Smooth muscle cell (in vitro differentiated cells): ENCODE measurements around the gene IGF1R. TPM values are rescaled to one million over a fixed set of nuclear protein-coding genes. Genes with fewer than 3 reads are reported as not detected.

Experiments used
- DNase-seq: peaks from one replicate; lab custom pipeline; 2025; ENCODE audit not compliant: unreplicated experiment; lab: John Stamatoyannopoulos, UW
- H2AFZ ChIP-seq: fragments of 200-600 bp; sonication (generic); 2 replicates; pipeline ENCODE4 v1.6.0; 2016; ENCODE audit warnings: antibody characterized with exemption, low read depth, mild to moderate bottlenecking
- H3F3A ChIP-seq: fragments of 200-600 bp; sonication (generic); 2 replicates; pipeline ENCODE4 v1.6.0; 2017; ENCODE audit warnings: antibody characterized with exemption, low read depth
- H3K27ac ChIP-seq: fragments of 200-600 bp; sonication (generic); 2 replicates; pipeline ENCODE4 v1.5.1; 2016; ENCODE audit warnings: low read depth, mild to moderate bottlenecking
- H3K27me3 ChIP-seq: fragments of 200-600 bp; sonication (generic); 2 replicates; pipeline ENCODE4 v1.6.1; 2016; ENCODE audit warnings: low read depth, mild to moderate bottlenecking
- H3K36me3 ChIP-seq: fragments of 200-600 bp; sonication (generic); 2 replicates; pipeline ENCODE4 v1.5.1; 2016; ENCODE audit warnings: low read depth
- H3K4me1 ChIP-seq: fragments of 200-600 bp; sonication (generic); 2 replicates; pipeline ENCODE4 v1.5.1; 2016; ENCODE audit warnings: low read depth
- H3K4me2 ChIP-seq: fragments of 200-600 bp; sonication (generic); 2 replicates; pipeline ENCODE4 v1.6.0; 2016; ENCODE audit warnings: mild to moderate bottlenecking
- H3K4me3 ChIP-seq: fragments of 200-600 bp; sonication (generic); 2 replicates; pipeline ENCODE4 v1.5.1; 2016; ENCODE audit warnings: mild to moderate bottlenecking
- H3K79me2 ChIP-seq: fragments of 200-600 bp; sonication (generic); 2 replicates; pipeline ENCODE4 v1.6.0; 2016; ENCODE audit warnings: low read depth, mild to moderate bottlenecking
- H3K9ac ChIP-seq: fragments of 200-600 bp; sonication (generic); 2 replicates; pipeline ENCODE4 v1.6.0; 2016; ENCODE audit warnings: low read depth
- H3K9me3 ChIP-seq: fragments of 200-600 bp; sonication (generic); replicated peaks from 2 replicates; pipeline ENCODE4 v1.5.1; 2016; ENCODE audit warnings: low read depth
- H4K20me1 ChIP-seq: fragments of 200-600 bp; sonication (generic); 2 replicates; pipeline ENCODE4 v1.6.0; 2016; ENCODE audit warnings: low read depth
- CTCF ChIP-seq: fragments of 200-600 bp; sonication (generic); IDR thresholded peaks from 2 replicates; pipeline ENCODE4 v1.5.1; 2017; ENCODE audit warnings: borderline replicate concordance, mild to moderate bottlenecking, antibody characterized with exemption; ENCODE audit not compliant: insufficient read depth, poor library complexity, severe bottlenecking
- WGBS: methylation state at CpG from one replicate; pipeline ENCODE4 v1.1.7; 2016; ENCODE audit warnings: low lambda C conversion rate; 5-methylcytosine and 5-hydroxymethylcytosine counted together
- polyA plus RNA-seq: library from polyadenylated mRNA; unstranded; fragments of >200 nt; fragmentation: Nextera tagmentation; extraction: Ambion mirVana; gene quantifications from 2 replicates; pipeline ENCODE4 v1.2.1, GENCODE V29; 2016
- total RNA-seq: library from RNA; depleted of rRNA; stranded (reverse); fragments of >200 nt; gene quantifications from 2 replicates; pipeline ENCODE4 v1.2.3, GENCODE V29; 2014

IGF1R gene
- total and polyA plus RNA-seq, 2 experiments from 2014 or later, result 14.0 to 70.2 TPM

- Histone ChIP-seq H3K9ac (no peak overlapping the region), H3F3A (no peaks in the 10 kb centered on the region), H3K36me3 (peaks cover 20% of the 10 kb centered on the region), H3K4me1 (no peaks in the 10 kb centered on the region), H3K27me3 (no peaks in the 10 kb centered on the region), H3K27ac (no peak overlapping the region), H4K20me1 (no peaks in the 10 kb centered on the region), H3K4me3 (no peak overlapping the region), H3K9me3 (no peaks in the 10 kb centered on the region), H3K4me2 (no peak overlapping the region), H2AFZ (no peak overlapping the region), H3K79me2 (no peaks in the 10 kb centered on the region)
- TF ChIP-seq CTCF, result no peak
- WGBS, result 98% methylated on average over 7 of the region's 7 CpGs
- DNase-seq, result no peak
Measured at GRCh38 chr15:98937413-98938104, 289.2 kb downstream of the IGF1R start.

GRCh38 chr15:98938105-98938417 is 289.7 kb downstream of the IGF1R start:
- Histone ChIP-seq H2AFZ (no peak overlapping the region), H3K4me1 (no peaks in the 10 kb centered on the region), H3K4me3 (no peak overlapping the region), H4K20me1 (no peaks in the 10 kb centered on the region), H3K9ac (no peak overlapping the region), H3K36me3 (peaks cover 20% of the 10 kb centered on the region), H3K27me3 (no peaks in the 10 kb centered on the region), H3K79me2 (no peaks in the 10 kb centered on the region), H3F3A (no peaks in the 10 kb centered on the region), H3K4me2 (no peak overlapping the region), H3K9me3 (no peaks in the 10 kb centered on the region), H3K27ac (no peak overlapping the region)
- no peak for DNase-seq
- TF ChIP-seq CTCF, result no peak
- 94% methylated on average over 4 of the region's 4 CpGs for WGBS

DNA sequence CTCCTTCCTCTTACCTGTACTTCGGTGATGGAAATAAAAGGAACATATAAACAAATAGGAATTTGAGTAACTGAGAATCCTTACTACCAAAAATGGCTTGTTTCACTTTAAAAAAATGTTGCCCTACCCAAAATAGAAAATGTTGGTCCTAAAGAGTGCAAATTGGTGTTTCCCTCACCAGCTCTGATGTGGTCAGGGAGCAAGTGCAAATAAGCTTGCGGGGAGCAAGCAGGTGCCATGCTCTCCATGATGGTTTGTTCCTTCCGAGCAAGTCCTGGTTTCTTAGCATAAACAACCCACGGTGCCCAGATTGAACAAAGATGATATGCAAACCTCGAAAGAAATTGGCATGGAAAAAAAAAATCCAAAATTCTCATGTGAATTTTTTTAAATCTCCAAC is 290.5 kb downstream of the IGF1R start:
- Histone ChIP-seq H3K4me1 (no peaks in the 10 kb centered on the region), H3K27me3 (no peaks in the 10 kb centered on the region), H4K20me1 (no peaks in the 10 kb centered on the region), H3F3A (no peaks in the 10 kb centered on the region), H2AFZ (no peak overlapping the region), H3K79me2 (no peaks in the 10 kb centered on the region), H3K9me3 (no peaks in the 10 kb centered on the region), H3K27ac (no peak overlapping the region), H3K4me2 (no peak overlapping the region), H3K4me3 (no peak overlapping the region), H3K9ac (no peak overlapping the region), H3K36me3 (peaks cover 20% of the 10 kb centered on the region)
- no peak for DNase-seq
- WGBS, result 96% methylated on average over 5 of the region's 5 CpGs
- TF ChIP-seq CTCF, result no peak

DNA sequence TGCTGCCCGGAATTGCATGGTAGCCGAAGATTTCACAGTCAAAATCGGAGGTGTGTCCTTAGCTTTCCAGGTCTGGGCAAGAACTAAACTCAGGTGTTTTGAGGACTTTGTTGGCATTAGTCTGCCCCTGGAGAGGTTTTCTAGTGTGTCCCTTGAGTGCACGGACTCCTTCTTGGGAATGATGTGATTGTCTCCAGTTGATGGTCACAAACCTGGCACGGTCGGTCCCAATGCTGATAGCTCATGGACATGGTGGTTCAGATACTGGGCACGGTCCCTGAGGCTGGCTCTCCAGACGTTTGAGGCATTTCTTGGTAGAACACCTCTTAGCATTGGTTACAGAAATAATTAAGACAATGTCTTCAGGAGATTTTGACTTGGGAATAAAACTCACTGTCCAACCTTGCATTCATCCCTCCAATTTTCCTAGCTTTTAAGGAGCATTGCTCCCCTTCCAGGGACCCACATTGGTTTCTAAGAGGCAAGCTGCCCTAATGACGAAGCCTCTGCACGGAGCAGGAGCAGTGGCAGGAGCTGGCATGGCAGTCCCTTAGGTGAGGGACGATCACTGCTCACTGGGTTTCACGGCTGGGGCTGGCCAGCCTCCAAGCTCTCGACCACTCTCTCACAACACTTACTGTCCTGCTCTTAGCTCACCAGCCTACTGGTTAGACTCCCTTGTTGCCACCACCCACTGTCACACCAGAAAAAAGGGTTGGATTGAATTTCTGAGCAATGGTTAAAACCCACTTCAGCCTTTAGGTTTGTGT is 291.2 kb downstream of the IGF1R start:
- no peak overlapping the region for H3K27ac ChIP-seq
- H3K4me2 ChIP-seq, result no peak overlapping the region
- no peaks in the 10 kb centered on the region for H4K20me1 ChIP-seq
- no peak overlapping the region for H2AFZ ChIP-seq
- no peak for TF ChIP-seq CTCF
- H3K9me3 ChIP-seq, result no peaks in the 10 kb centered on the region
- WGBS, result 93% methylated on average over 13 of the region's 13 CpGs
- peaks cover 20% of the 10 kb centered on the region for H3K36me3 ChIP-seq
- no peaks in the 10 kb centered on the region for H3K4me1 ChIP-seq
- no peak overlapping the region for H3K4me3 ChIP-seq
- DNase-seq, result no peak
- no peaks in the 10 kb centered on the region for H3F3A ChIP-seq
- no peaks in the 10 kb centered on the region for H3K79me2 ChIP-seq
- no peak overlapping the region for H3K9ac ChIP-seq
- H3K27me3 ChIP-seq, result no peaks in the 10 kb centered on the region
